Astrocyte (in vitro differentiated cells and primary cell): ENCODE results near the gene RAP1A.

Source experiments
- CTCF ChIP-seq: IDR thresholded peaks from 2 replicates; pipeline ENCODE4 v1.5.1; 2011; ENCODE audit warnings: low read depth, mild to moderate bottlenecking, inconsistent platforms, low read length, moderate library complexity; ENCODE audit not compliant: insufficient read depth
- EZH2 ChIP-seq: IDR thresholded peaks from 2 replicates; pipeline ENCODE4 v1.6.1; 2012; ENCODE audit warnings: mild to moderate bottlenecking, low read length, inconsistent platforms; ENCODE audit not compliant: insufficient read depth

DNA sequence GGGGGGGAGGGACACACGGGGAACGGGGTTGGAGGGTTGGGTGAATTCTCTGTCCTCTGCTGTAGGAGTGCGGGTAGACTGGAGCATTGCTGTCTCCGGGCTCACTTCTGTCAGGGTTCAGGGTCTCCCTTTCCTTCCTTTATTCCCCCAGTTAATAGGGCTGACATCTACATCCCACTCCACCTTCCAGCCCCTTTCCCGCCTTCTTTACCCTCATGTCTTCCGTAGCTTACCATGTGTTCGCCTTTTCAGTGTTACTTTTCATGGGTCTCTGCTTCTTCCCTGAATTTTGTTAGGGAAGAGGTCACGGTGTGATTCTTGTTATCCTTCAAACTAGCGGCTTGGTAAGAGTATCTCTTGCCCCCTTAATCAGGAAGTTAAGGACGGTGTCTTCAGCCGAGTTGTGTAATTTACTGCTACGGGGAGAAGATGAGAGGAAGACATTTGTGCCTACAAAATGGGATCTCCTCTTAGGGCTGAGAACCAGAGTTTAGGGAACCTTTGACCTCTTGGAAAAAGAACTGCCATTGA is 917 bp downstream of the RAP1A start:
- TF ChIP-seq CTCF = no peak
- TF ChIP-seq EZH2 = no peak
